ENCODE results near the gene ADAM30. TPM values are rescaled to one million over a fixed set of nuclear protein-coding genes. Genes with fewer than 3 reads are reported as not detected.

The ADAM30 gene
- total and polyA plus RNA-seq, 8 donors: not detected

DNA sequence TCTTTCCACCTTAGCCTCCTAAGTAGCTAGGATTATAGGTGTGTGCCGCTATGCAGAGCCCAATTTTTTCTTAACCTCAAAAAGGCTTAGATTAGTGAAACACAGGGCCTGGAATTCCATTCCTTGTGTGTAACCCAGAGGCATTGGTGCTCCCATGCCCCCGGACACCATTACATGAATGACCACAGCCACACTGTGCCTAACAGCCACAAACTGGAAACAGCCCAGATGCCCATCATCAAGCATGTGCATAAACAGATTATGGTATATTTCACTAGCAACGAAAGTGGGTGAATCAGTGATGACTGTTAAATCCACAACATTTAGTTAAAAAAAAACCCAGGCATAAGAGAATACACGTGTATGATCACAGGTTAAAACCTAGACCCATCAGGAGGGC, 24.4 kb downstream of the ADAM30 start:
- no peak for ATAC-seq
- intact Hi-C loops (cut with DNase I): loop anchor here in 2 of 3 donors (10.0 kb wide), 2 partner anchors 93 to 127 kb away; no protein-coding TSS in a partner anchor
- Histone ChIP-seq H3K36me3 (no peaks in the 10 kb centered on the region), H3K4me1 (no peaks in the 10 kb centered on the region), H3K9me3 (no peaks in the 10 kb centered on the region), H3K27me3 (no peaks in the 10 kb centered on the region), H3K4me3 (no peak overlapping the region), H3K27ac (no peak overlapping the region)
- no peak for DNase-seq
- TF ChIP-seq, protein P1, sequence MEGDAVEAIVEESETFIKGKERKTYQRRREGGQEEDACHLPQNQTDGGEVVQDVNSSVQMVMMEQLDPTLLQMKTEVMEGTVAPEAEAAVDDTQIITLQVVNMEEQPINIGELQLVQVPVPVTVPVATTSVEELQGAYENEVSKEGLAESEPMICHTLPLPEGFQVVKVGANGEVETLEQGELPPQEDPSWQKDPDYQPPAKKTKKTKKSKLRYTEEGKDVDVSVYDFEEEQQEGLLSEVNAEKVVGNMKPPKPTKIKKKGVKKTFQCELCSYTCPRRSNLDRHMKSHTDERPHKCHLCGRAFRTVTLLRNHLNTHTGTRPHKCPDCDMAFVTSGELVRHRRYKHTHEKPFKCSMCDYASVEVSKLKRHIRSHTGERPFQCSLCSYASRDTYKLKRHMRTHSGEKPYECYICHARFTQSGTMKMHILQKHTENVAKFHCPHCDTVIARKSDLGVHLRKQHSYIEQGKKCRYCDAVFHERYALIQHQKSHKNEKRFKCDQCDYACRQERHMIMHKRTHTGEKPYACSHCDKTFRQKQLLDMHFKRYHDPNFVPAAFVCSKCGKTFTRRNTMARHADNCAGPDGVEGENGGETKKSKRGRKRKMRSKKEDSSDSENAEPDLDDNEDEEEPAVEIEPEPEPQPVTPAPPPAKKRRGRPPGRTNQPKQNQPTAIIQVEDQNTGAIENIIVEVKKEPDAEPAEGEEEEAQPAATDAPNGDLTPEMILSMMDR (IDR thresholded peaks at IDR 0.05): no peak
- FAIRE-seq: no peak
- WGBS, 2 donors: 80 to 81% methylated on average over 4 of the region's 4 CpGs

DNA sequence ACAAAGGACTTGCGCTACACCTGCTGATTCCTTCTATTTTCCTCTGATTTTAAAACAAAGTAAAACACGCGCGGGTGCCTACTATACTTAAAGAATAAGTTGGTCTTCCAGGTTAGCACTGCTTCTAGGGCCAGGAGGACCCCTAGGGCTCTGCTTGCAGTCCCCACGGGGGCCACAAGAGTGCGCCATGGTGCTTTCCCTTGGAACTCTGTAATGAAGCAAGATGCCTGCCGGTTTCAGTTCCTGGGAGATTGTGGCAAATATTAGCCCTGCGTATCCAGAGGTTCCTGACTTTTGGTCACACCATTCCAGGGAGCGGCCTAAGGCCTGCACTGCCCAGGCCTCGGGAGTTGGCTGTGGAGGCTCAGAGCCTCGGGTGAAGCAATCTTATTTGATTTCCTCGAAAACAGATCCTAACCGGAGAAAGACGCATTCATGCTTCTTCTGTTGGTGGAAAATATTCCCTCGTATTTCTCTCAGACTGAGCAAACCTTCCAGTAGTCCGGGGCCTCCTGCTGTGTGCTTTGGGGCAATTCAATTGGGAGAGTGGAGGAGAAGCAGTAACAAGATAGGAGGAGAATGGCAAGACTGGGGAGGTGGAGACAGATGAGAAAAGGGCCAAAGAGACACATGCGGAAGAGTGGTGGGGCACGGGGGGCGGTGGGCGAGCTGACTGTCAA, 25.3 kb downstream of the ADAM30 start:
- peak; percentile 62 to 93 (median 80) for DNase-seq
- peak; percentile 79 to 98 (median 96) for ATAC-seq
- no peak for FAIRE-seq
- H3K27ac ChIP-seq: no peak overlapping the region
- H3K36me3 ChIP-seq: no peaks in the 10 kb centered on the region
- intact Hi-C loops (cut with DNase I): loop anchor here in 2 of 3 donors (10.0 kb wide), 2 partner anchors 94 to 126 kb away; no protein-coding TSS in a partner anchor
- no peaks in the 10 kb centered on the region for H3K4me1 ChIP-seq
- no peak overlapping the region for H3K4me3 ChIP-seq
- TF ChIP-seq, protein P1 (IDR thresholded peaks at IDR 0.05): peak; percentile 70 to 90 (median 86)
- H3K9me3 ChIP-seq: no peaks in the 10 kb centered on the region
- no peaks in the 10 kb centered on the region for H3K27me3 ChIP-seq
- WGBS, 2 donors: 36 to 38% methylated on average over 20 of the region's 20 CpGs

DNA sequence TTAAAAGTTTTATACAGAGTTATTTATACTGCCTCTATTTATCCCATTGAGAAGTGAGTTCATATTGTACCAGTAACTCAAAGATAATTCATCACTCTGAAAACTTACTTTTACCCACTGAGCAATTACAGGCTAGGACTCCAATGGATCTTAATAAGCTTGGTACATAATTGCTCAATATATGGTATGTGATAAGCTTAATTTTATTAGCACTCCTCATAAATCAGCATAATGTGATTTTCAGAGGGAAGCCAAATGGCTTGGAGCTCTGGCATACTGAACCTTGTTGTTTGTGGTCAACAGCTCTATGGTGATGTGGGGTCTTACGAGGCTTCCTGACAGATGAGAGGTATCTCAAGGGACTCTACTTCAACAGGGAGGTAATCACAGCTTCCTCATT, 26.3 kb downstream of the ADAM30 start:
- DNase-seq (no peak), FAIRE-seq (no peak), ATAC-seq (no peak)
- intact Hi-C loops (cut with DNase I): loop anchor here in 2 of 3 donors (10.0 kb wide), 2 partner anchors 95 to 125 kb away; no protein-coding TSS in a partner anchor
- Histone ChIP-seq H3K27me3 (no peaks in the 10 kb centered on the region), H3K27ac (no peak overlapping the region), H3K36me3 (no peaks in the 10 kb centered on the region), H3K4me1 (no peaks in the 10 kb centered on the region), H3K4me3 (no peak overlapping the region), H3K9me3 (no peaks in the 10 kb centered on the region)
- TF ChIP-seq, protein P1 (IDR thresholded peaks at IDR 0.05): no peak
- 48 to 69% methylated on average over 1 of the region's 1 CpG for WGBS, 2 donors

DNA sequence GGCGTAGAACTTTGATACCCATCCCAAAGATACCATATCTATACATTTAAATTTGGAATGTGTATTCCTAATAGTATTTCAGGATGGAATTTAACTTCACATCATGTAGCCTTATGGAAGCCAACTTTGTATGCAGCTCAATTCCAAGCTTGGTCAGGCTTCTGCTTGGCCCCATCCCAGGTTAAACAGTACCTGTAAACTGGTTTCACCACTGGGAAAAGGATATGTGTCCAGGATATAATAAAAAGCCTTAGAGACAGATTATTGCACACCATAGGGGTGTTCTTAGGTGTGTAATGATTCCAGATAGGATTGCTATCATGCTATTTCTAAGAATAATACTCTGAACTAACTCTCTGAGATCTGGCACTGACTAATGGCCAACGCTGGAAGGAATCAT, 28.1 kb downstream of the ADAM30 start:
- Histone ChIP-seq H3K27ac (no peak overlapping the region), H3K4me1 (no peaks in the 10 kb centered on the region), H3K27me3 (no peaks in the 10 kb centered on the region), H3K4me3 (no peak overlapping the region), H3K36me3 (no peaks in the 10 kb centered on the region), H3K9me3 (no peaks in the 10 kb centered on the region)
- intact Hi-C loops (cut with DNase I): no loop called here
- TF ChIP-seq, protein P1 (IDR thresholded peaks at IDR 0.05): no peak
- no peak for DNase-seq
- 79 to 89% methylated on average over 2 of the region's 2 CpGs for WGBS, 2 donors
- no peak for ATAC-seq
- FAIRE-seq: no peak

DNA sequence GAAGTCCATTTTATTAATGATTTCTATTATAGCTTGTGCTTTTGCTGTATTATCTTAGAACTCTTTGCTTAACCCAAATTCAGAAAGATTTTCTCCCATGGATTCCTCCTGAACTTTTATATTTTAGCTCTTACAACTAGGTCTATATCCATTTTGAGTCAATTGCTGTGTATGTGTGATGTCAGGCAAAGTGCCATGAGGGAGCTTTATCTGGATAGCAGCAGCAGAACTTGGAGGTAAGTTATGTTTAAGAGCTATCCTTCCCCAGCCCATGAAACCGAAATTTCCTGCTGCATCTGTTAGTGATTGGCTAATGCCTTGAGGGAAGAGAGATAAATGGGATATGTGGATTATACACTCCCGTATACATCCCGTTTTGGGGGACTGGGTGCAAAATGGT, 29.9 kb downstream of the ADAM30 start:
- Histone ChIP-seq H3K4me1 (no peaks in the 10 kb centered on the region), H3K27me3 (no peaks in the 10 kb centered on the region), H3K27ac (no peak overlapping the region), H3K9me3 (no peaks in the 10 kb centered on the region), H3K4me3 (no peak overlapping the region), H3K36me3 (no peaks in the 10 kb centered on the region)
- DNase-seq: no peak
- intact Hi-C loops (cut with DNase I): no loop called here
- FAIRE-seq: no peak
- no peak for ATAC-seq
- TF ChIP-seq, protein P1 (IDR thresholded peaks at IDR 0.05): no peak
- WGBS, 2 donors: 63% methylated on average over 3 of the region's 3 CpGs

Measured in pancreas (tissue), 10 donors.